Natural killer cell (primary cell): Measurements from ENCODE around the gene POM121L2. TPM values are rescaled to one million over a fixed set of nuclear protein-coding genes. Genes with fewer than 3 reads are reported as not detected.

Source experiments
- ATAC-seq, 3 donors: fragments of 150-1000 bp in 2 of 3; fragments of 200-7000 bp in 1 of 3; cut with Tn5 transposase; 1 replicate in 1 of 3; 2 replicates in 2 of 3; pipeline ENCODE4 v1.10.0; 2021; ENCODE audit warnings: mild to moderate bottlenecking in 2 of 3, moderate library complexity in 2 of 3
- DNase-seq, 2 donors: peaks; one replicate each; pipeline versions ENCODE4 v3.0.0 to v3.0.0-alpha.2; 2013 to 2021; ENCODE audit warnings: mixed read lengths in 1 of 2
- H3K27ac ChIP-seq: one replicate; pipeline ENCODE4 v1.5.1; 2013; ENCODE audit warnings: mild to moderate bottlenecking, low read length
- H3K27me3 ChIP-seq: one replicate; pipeline ENCODE4 v1.6.1; 2013; ENCODE audit warnings: low read length; ENCODE audit not compliant: control insufficient read depth, insufficient read depth
- H3K36me3 ChIP-seq: one replicate; pipeline ENCODE4 v1.6.1; 2013; ENCODE audit warnings: low read length; ENCODE audit not compliant: control insufficient read depth, insufficient read depth
- H3K4me1 ChIP-seq: one replicate; pipeline ENCODE4 v1.6.1; 2013; ENCODE audit warnings: low read length; ENCODE audit not compliant: control insufficient read depth, insufficient read depth
- H3K4me3 ChIP-seq: one replicate; pipeline ENCODE4 v1.5.1; 2013; ENCODE audit warnings: low read length
- H3K9me3 ChIP-seq: one replicate; pipeline ENCODE4 v1.6.1; 2013; ENCODE audit warnings: low read length; ENCODE audit not compliant: control insufficient read depth, insufficient read depth
- H3K27ac Mint-ChIP-seq, 2 donors: one replicate each; pipeline ENCODE4 v1.8.0; 2022; ENCODE audit warnings: mild to moderate bottlenecking in 2 of 2, mixed read lengths in 2 of 2, moderate library complexity in 1 of 2
- H3K27me3 Mint-ChIP-seq, 2 donors: one replicate each; pipeline ENCODE4 v1.8.0; 2022; ENCODE audit warnings: low read depth in 2 of 2, mixed read lengths in 2 of 2
- H3K36me3 Mint-ChIP-seq: one replicate; pipeline ENCODE4 v1.8.0; 2022; ENCODE audit warnings: mixed read lengths
- H3K4me1 Mint-ChIP-seq, 2 donors: one replicate each; pipeline ENCODE4 v1.8.0; 2022; ENCODE audit warnings: mixed read lengths in 2 of 2
- H3K4me3 Mint-ChIP-seq: one replicate; pipeline ENCODE4 v1.8.0; 2022; ENCODE audit warnings: mild to moderate bottlenecking, moderate library complexity, mixed read lengths
- H3K9me3 Mint-ChIP-seq, 2 donors: one replicate each; pipeline ENCODE4 v1.8.0; 2022; ENCODE audit warnings: mixed read lengths in 2 of 2
- WGBS: methylation state at CpG from one replicate; pipeline ENCODE4 v1.1.7; 2013; ENCODE audit warnings: missing lambda C conversion rate; ENCODE audit not compliant: insufficient coverage; 5-methylcytosine and 5-hydroxymethylcytosine counted together
- intact Hi-C: fragments of 100-400 bp; cut with micrococcal nuclease; formaldehyde crosslinking; loops from one replicate; pipeline ENCODE4 v1.14.2; 2022
- total RNA-seq, 4 donors: library from RNA; stranded (reverse); fragments of 120-200 nt in 1 of 4; gene quantifications; one replicate each; pipeline versions ENCODE4 v1.2.3 to v1.2.4, GENCODE V29; 2013 to 2022
- TF ChIP-seq, protein P1 (sequence below): fragments of 200-600 bp; IDR thresholded peaks from one replicate; pipeline ENCODE4 v1.8.0; 2022; ENCODE audit warnings: antibody characterized with exemption

Gene POM121L2
- total RNA-seq, 3 donors from 2014 or later (not counting 1 experiment from before 2014, with no cell fraction given): not detected

DNA sequence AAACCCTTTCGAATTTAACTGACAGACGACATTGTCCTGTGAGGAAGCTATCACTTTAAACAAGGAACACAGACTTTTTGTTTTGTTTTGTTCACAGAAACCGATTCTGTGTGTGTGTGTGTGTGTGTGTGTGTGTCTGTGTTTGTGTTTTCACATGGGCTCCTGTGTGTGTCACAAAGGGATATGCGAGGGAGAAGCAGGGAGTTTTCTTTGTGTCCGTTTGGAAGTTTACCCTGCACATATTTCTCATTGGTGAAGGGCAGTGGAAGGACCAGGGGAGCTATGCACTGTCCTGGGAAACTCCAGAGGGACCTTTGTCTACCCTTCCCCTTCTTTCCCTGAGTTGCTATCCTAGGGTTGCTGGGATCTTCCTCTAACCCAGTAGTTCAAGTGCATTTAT lies 17.7 kb downstream of the POM121L2 start:
- peaks cover 64 to 96% of the 10 kb centered on the region in 2 donors for H3K27me3 Mint-ChIP-seq
- Histone ChIP-seq H3K9me3 (peaks cover 46% of the 10 kb centered on the region), H3K4me3 (no peak overlapping the region), H3K36me3 (no peaks in the 10 kb centered on the region), H3K4me1 (no peaks in the 10 kb centered on the region), H3K27ac (no peak overlapping the region), H3K27me3 (peaks cover 87% of the 10 kb centered on the region)
- TF ChIP-seq, protein P1, sequence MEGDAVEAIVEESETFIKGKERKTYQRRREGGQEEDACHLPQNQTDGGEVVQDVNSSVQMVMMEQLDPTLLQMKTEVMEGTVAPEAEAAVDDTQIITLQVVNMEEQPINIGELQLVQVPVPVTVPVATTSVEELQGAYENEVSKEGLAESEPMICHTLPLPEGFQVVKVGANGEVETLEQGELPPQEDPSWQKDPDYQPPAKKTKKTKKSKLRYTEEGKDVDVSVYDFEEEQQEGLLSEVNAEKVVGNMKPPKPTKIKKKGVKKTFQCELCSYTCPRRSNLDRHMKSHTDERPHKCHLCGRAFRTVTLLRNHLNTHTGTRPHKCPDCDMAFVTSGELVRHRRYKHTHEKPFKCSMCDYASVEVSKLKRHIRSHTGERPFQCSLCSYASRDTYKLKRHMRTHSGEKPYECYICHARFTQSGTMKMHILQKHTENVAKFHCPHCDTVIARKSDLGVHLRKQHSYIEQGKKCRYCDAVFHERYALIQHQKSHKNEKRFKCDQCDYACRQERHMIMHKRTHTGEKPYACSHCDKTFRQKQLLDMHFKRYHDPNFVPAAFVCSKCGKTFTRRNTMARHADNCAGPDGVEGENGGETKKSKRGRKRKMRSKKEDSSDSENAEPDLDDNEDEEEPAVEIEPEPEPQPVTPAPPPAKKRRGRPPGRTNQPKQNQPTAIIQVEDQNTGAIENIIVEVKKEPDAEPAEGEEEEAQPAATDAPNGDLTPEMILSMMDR: no peak
- DNase-seq (no peak), ATAC-seq (no peak)
- H3K4me1 Mint-ChIP-seq: no peaks in the 10 kb centered on the region
- H3K9me3 Mint-ChIP-seq: peaks cover 9% of the 10 kb centered on the region in 2 donors
- intact Hi-C loops: loop anchor here (10.0 kb wide), 1 partner anchor 380 kb away; no protein-coding TSS in a partner anchor
- peaks cover 50% of the 10 kb centered on the region for H3K36me3 Mint-ChIP-seq
- H3K27ac Mint-ChIP-seq: no peak overlapping the region
- no peak overlapping the region for H3K4me3 Mint-ChIP-seq
- 22% methylated on average over 5 of the region's 5 CpGs for WGBS

DNA sequence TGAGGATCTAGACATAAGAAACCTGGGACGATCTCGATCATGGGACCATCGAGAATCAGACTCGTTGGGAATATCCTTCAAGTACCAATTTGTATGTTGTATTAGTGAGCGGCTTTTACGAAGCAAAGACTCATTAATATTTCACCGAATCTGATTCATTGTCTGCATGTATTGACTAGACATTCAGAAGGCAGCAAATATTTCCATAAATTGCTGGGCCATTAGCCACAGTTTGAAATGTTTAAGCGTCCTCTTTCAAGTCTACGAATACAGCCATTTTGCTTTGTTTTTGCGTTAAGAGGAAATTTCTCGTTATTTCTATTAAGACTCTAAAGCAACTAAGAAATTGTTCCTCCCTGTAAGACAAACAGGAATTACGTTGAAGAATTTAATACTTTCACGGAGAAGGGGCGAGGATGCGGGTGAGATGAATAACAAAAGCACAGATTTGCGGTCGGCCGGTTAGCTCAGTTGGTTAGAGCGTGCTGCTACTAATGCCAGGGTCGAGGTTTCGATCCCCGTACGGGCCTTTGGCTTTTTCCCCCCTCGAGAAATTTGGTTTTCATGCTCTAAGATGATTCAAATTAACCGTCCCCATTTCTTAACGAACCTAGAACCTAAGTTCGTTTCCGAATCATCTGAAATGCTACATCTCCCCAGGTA lies 18.5 kb downstream of the POM121L2 start:
- H3K4me3 ChIP-seq: no peak overlapping the region
- H3K27me3 ChIP-seq: peaks cover 95% of the 10 kb centered on the region
- H3K27ac ChIP-seq: no peak overlapping the region
- Mint-ChIP-seq H3K4me1 (peaks cover 0 to 1% of the 10 kb centered on the region in 2 donors), H3K27ac (no peak overlapping the region), H3K4me3 (no peak overlapping the region), H3K9me3 (peaks cover 9 to 11% of the 10 kb centered on the region in 2 donors), H3K27me3 (peaks cover 70 to 96% of the 10 kb centered on the region in 2 donors), H3K36me3 (peaks cover 53% of the 10 kb centered on the region)
- WGBS: 19% methylated on average over 24 of the region's 28 CpGs
- no peaks in the 10 kb centered on the region for H3K4me1 ChIP-seq
- no peaks in the 10 kb centered on the region for H3K36me3 ChIP-seq
- ATAC-seq (no peak), DNase-seq (no peak)
- intact Hi-C loops: loop anchor here (10.0 kb wide), 1 partner anchor 381 kb away; no protein-coding TSS in a partner anchor
- peaks cover 46% of the 10 kb centered on the region for H3K9me3 ChIP-seq
- TF ChIP-seq, protein P1: no peak

DNA sequence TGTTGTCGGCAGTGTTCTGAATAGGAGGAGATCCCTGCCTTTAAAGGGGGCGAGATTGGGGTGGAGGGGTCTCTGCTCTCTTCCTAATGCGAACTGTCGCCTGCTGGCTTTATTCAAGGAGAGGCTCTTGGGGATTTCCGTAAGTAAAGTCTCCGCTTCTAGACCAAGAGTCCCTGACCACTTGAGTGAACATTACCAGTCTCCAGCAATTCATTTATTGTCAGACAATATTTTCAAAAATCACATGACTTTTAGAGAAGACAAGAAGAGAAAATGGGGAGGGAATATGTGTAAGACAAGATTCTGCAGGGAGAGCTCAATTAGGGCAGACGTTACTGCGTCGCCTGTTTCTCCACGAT lies 21.2 kb downstream of the POM121L2 start:
- Mint-ChIP-seq H3K9me3 (peaks cover 6 to 14% of the 10 kb centered on the region in 2 donors), H3K4me3 (no peak overlapping the region), H3K4me1 (peaks cover 0 to 6% of the 10 kb centered on the region in 2 donors), H3K36me3 (peaks cover 57% of the 10 kb centered on the region), H3K27ac (peak overlapping the region in 1 of 2 donors; percentile 23), H3K27me3 (peaks cover 75 to 89% of the 10 kb centered on the region in 2 donors)
- no peak overlapping the region for H3K4me3 ChIP-seq
- WGBS: 32% methylated on average over 10 of the region's 10 CpGs
- no peaks in the 10 kb centered on the region for H3K36me3 ChIP-seq
- peaks cover 91% of the 10 kb centered on the region for H3K27me3 ChIP-seq
- H3K4me1 ChIP-seq: no peaks in the 10 kb centered on the region
- peaks cover 41% of the 10 kb centered on the region for H3K9me3 ChIP-seq
- H3K27ac ChIP-seq: no peak overlapping the region
- intact Hi-C loops: loop anchor here (10.0 kb wide), 1 partner anchor 384 kb away; no protein-coding TSS in a partner anchor
- TF ChIP-seq, protein P1: no peak
- no peak for DNase-seq
- ATAC-seq: no peak
